ENCODE results near the gene EPHA3. TPM values are rescaled to one million over a fixed set of nuclear protein-coding genes. Genes with fewer than 3 reads are reported as not detected.

EPHA3 gene
- total and polyA plus RNA-seq, 9 donors = 18.9 to 40.1 (median 26.3) TPM

- Histone ChIP-seq H3K4me3 (ENCODE audit: low read length) (no peak overlapping the region), H3K27me3 (ENCODE audit: control insufficient read depth, insufficient read depth, low read length) (no peaks in the 10 kb centered on the region), H3K27ac (ENCODE audit: low read length) (no peak overlapping the region), H3K9me3 (replicated peaks; ENCODE audit: control insufficient read depth, low read depth, low read length) (no peaks in the 10 kb centered on the region), H3K36me3 (ENCODE audit: control insufficient read depth, insufficient read depth, low read length) (no peaks in the 10 kb centered on the region), H3K4me1 (ENCODE audit: control insufficient read depth, insufficient read depth, low read length) (no peaks in the 10 kb centered on the region)
- no peak for DNase-seq
- WGBS (ENCODE audit: insufficient coverage) = no CpG with 5 or more reads among the region's 1 CpG
Measured at GRCh38 chr3:89266074-89266473, 158.7 kb downstream of the EPHA3 start.

GRCh38 chr3:89268059-89268458 lies 160.6 kb downstream of the EPHA3 start:
- no peak for DNase-seq
- H3K4me3 ChIP-seq (ENCODE audit: low read length) = no peak overlapping the region
- no peaks in the 10 kb centered on the region for H3K36me3 ChIP-seq (ENCODE audit: control insufficient read depth, insufficient read depth, low read length)
- H3K9me3 ChIP-seq (replicated peaks; ENCODE audit: control insufficient read depth, low read depth, low read length) = no peaks in the 10 kb centered on the region
- no peak overlapping the region for H3K27ac ChIP-seq (ENCODE audit: low read length)
- no peaks in the 10 kb centered on the region for H3K27me3 ChIP-seq (ENCODE audit: control insufficient read depth, insufficient read depth, low read length)
- no CpG with 5 or more reads among the region's 1 CpG for WGBS (ENCODE audit: insufficient coverage)
- H3K4me1 ChIP-seq (ENCODE audit: control insufficient read depth, insufficient read depth, low read length) = no peaks in the 10 kb centered on the region

GRCh38 chr3:89270201-89270600 lies 162.8 kb downstream of the EPHA3 start:
- H3K4me1 ChIP-seq (ENCODE audit: control insufficient read depth, insufficient read depth, low read length) = no peaks in the 10 kb centered on the region
- peak; percentile 16 for DNase-seq
- no peak overlapping the region for H3K4me3 ChIP-seq (ENCODE audit: low read length)
- no peaks in the 10 kb centered on the region for H3K36me3 ChIP-seq (ENCODE audit: control insufficient read depth, insufficient read depth, low read length)
- WGBS (ENCODE audit: insufficient coverage) = 71% methylated on average over 1 of the region's 1 CpG
- no peak overlapping the region for H3K27ac ChIP-seq (ENCODE audit: low read length)
- no peaks in the 10 kb centered on the region for H3K9me3 ChIP-seq (replicated peaks; ENCODE audit: control insufficient read depth, low read depth, low read length)
- no peaks in the 10 kb centered on the region for H3K27me3 ChIP-seq (ENCODE audit: control insufficient read depth, insufficient read depth, low read length)

GRCh38 chr3:89275001-89275400 lies 167.6 kb downstream of the EPHA3 start:
- H3K27ac ChIP-seq (ENCODE audit: low read length) = no peak overlapping the region
- H3K4me1 ChIP-seq (ENCODE audit: control insufficient read depth, insufficient read depth, low read length) = no peaks in the 10 kb centered on the region
- no CpG with 5 or more reads among the region's 5 CpGs for WGBS (ENCODE audit: insufficient coverage)
- no peaks in the 10 kb centered on the region for H3K9me3 ChIP-seq (replicated peaks; ENCODE audit: control insufficient read depth, low read depth, low read length)
- DNase-seq = no peak
- H3K27me3 ChIP-seq (ENCODE audit: control insufficient read depth, insufficient read depth, low read length) = no peaks in the 10 kb centered on the region
- H3K4me3 ChIP-seq (ENCODE audit: low read length) = no peak overlapping the region
- H3K36me3 ChIP-seq (ENCODE audit: control insufficient read depth, insufficient read depth, low read length) = no peaks in the 10 kb centered on the region

GRCh38 chr3:89276116-89276515 lies 168.7 kb downstream of the EPHA3 start:
- Histone ChIP-seq H3K4me3 (ENCODE audit: low read length) (no peak overlapping the region), H3K4me1 (ENCODE audit: control insufficient read depth, insufficient read depth, low read length) (no peaks in the 10 kb centered on the region), H3K9me3 (replicated peaks; ENCODE audit: control insufficient read depth, low read depth, low read length) (no peaks in the 10 kb centered on the region), H3K36me3 (ENCODE audit: control insufficient read depth, insufficient read depth, low read length) (no peaks in the 10 kb centered on the region), H3K27ac (ENCODE audit: low read length) (no peak overlapping the region), H3K27me3 (ENCODE audit: control insufficient read depth, insufficient read depth, low read length) (no peaks in the 10 kb centered on the region)
- no peak for DNase-seq

GRCh38 chr3:89278302-89279025 lies 171.0 kb downstream of the EPHA3 start:
- DNase-seq = no peak
- no peak overlapping the region for H3K4me3 ChIP-seq (ENCODE audit: low read length)
- H3K27ac ChIP-seq (ENCODE audit: low read length) = no peak overlapping the region
- no peaks in the 10 kb centered on the region for H3K4me1 ChIP-seq (ENCODE audit: control insufficient read depth, insufficient read depth, low read length)
- H3K27me3 ChIP-seq (ENCODE audit: control insufficient read depth, insufficient read depth, low read length) = no peaks in the 10 kb centered on the region
- WGBS (ENCODE audit: insufficient coverage) = 47% methylated on average over 3 of the region's 9 CpGs
- H3K9me3 ChIP-seq (replicated peaks; ENCODE audit: control insufficient read depth, low read depth, low read length) = no peaks in the 10 kb centered on the region
- no peaks in the 10 kb centered on the region for H3K36me3 ChIP-seq (ENCODE audit: control insufficient read depth, insufficient read depth, low read length)

- WGBS (ENCODE audit: insufficient coverage) = no CpG with 5 or more reads among the region's 2 CpGs
- Histone ChIP-seq H3K36me3 (ENCODE audit: control insufficient read depth, insufficient read depth, low read length) (no peaks in the 10 kb centered on the region), H3K9me3 (replicated peaks; ENCODE audit: control insufficient read depth, low read depth, low read length) (no peaks in the 10 kb centered on the region), H3K27ac (ENCODE audit: low read length) (no peak overlapping the region), H3K27me3 (ENCODE audit: control insufficient read depth, insufficient read depth, low read length) (no peaks in the 10 kb centered on the region), H3K4me3 (ENCODE audit: low read length) (no peak overlapping the region), H3K4me1 (ENCODE audit: control insufficient read depth, insufficient read depth, low read length) (no peaks in the 10 kb centered on the region)
- no peak for DNase-seq
Measured at GRCh38 chr3:89280301-89280700, 172.9 kb downstream of the EPHA3 start.

- DNase-seq = no peak
- Histone ChIP-seq H3K36me3 (ENCODE audit: control insufficient read depth, insufficient read depth, low read length) (no peaks in the 10 kb centered on the region), H3K4me1 (ENCODE audit: control insufficient read depth, insufficient read depth, low read length) (no peaks in the 10 kb centered on the region), H3K9me3 (replicated peaks; ENCODE audit: control insufficient read depth, low read depth, low read length) (no peaks in the 10 kb centered on the region), H3K27ac (ENCODE audit: low read length) (no peak overlapping the region), H3K27me3 (ENCODE audit: control insufficient read depth, insufficient read depth, low read length) (no peaks in the 10 kb centered on the region), H3K4me3 (ENCODE audit: low read length) (no peak overlapping the region)
- WGBS (ENCODE audit: insufficient coverage) = no CpG with 5 or more reads among the region's 11 CpGs
Measured at GRCh38 chr3:89280822-89281365, 173.5 kb downstream of the EPHA3 start.

GRCh38 chr3:89287902-89288508 lies 180.6 kb downstream of the EPHA3 start:
- DNase-seq = no peak
- H3K36me3 ChIP-seq (ENCODE audit: control insufficient read depth, insufficient read depth, low read length) = no peaks in the 10 kb centered on the region
- H3K27me3 ChIP-seq (ENCODE audit: control insufficient read depth, insufficient read depth, low read length) = no peaks in the 10 kb centered on the region
- no peaks in the 10 kb centered on the region for H3K4me1 ChIP-seq (ENCODE audit: control insufficient read depth, insufficient read depth, low read length)
- no peak overlapping the region for H3K27ac ChIP-seq (ENCODE audit: low read length)
- no peak overlapping the region for H3K4me3 ChIP-seq (ENCODE audit: low read length)
- WGBS (ENCODE audit: insufficient coverage) = 83% methylated on average over 1 of the region's 1 CpG
- no peaks in the 10 kb centered on the region for H3K9me3 ChIP-seq (replicated peaks; ENCODE audit: control insufficient read depth, low read depth, low read length)

- Histone ChIP-seq H3K4me1 (ENCODE audit: control insufficient read depth, insufficient read depth, low read length) (no peaks in the 10 kb centered on the region), H3K27ac (ENCODE audit: low read length) (no peak overlapping the region), H3K36me3 (ENCODE audit: control insufficient read depth, insufficient read depth, low read length) (no peaks in the 10 kb centered on the region), H3K27me3 (ENCODE audit: control insufficient read depth, insufficient read depth, low read length) (no peaks in the 10 kb centered on the region), H3K4me3 (ENCODE audit: low read length) (no peak overlapping the region), H3K9me3 (replicated peaks; ENCODE audit: control insufficient read depth, low read depth, low read length) (no peaks in the 10 kb centered on the region)
- WGBS (ENCODE audit: insufficient coverage) = 100% methylated on average over 1 of the region's 5 CpGs
- no peak for DNase-seq
Measured at GRCh38 chr3:89289574-89290190, 182.3 kb downstream of the EPHA3 start.

Measured in muscle of leg (tissue), 11 donors.